Myocyte (in vitro differentiated cells): ENCODE results near the gene ACADSB. TPM values are rescaled to one million over a fixed set of nuclear protein-coding genes. Genes with fewer than 3 reads are reported as not detected.

Experiments
- DNase-seq: peaks from one replicate; pipeline ENCODE4 v3.0.0-alpha.2; 2012; ENCODE audit warnings: low read depth
- polyA plus RNA-seq: library from polyadenylated mRNA; unstranded; fragments of >200 nt; gene quantifications from one replicate; pipeline ENCODE4 v1.2.1, GENCODE V29; 2012; ENCODE audit warnings: missing spikeins
- total RNA-seq: library from RNA; depleted of rRNA; stranded (reverse); fragments of >200 nt; gene quantifications from 2 replicates; pipeline ENCODE4 v1.2.3, GENCODE V29; 2014

ACADSB gene
- total RNA-seq = 5.9 and 8.1 TPM in 2 replicates
- polyA plus RNA-seq = 4.0 TPM

DNA sequence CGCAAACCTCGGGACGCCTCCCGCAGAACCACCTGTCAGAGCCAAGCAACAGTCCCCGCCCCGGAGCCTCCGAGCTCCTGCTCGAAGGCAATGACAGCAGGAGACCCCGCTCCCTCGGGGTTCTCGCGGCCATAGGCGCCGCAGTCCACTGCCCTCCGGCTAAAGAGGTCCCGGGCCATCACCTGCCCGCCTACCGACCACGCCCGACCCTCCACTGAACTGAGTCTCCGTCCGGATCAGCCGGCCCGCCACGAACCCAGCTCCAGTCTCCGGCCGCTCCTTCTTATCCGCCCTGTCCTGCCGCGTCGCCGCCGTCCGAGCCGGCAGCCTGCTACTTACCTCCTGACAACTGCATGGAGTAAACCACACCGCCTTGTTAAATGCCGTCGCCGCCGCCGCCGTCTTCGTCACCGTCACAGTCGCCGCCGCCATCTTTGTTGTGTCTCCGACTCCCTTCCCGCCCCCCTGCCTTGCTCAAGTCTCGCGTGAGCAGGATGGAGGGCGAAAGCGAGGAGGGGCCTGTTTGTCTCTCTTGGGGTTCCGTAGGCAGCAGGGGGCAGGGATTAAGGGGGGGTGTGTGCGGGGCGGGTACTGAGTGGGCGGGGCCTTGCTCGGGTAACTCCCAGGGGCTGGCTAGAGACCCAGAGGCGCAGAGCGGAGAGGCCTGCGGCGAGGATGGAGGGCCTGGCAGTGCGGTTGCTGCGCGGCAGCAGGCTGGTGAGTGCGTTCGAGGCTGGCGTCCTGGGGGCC lies at the start of gene ACADSB, which contains the start of gene IKZF5:
Gene ACADSB (plus strand): TSS at position 652 of the 750 bp plus-strand sequence. CDS start 24 bp downstream, at position 676.
Gene IKZF5 (minus strand): TSS at position 441 of the 750 bp plus-strand sequence. CDS start 10,170 bp downstream, outside the sequence.
- peak; percentile 99 for DNase-seq

DNA sequence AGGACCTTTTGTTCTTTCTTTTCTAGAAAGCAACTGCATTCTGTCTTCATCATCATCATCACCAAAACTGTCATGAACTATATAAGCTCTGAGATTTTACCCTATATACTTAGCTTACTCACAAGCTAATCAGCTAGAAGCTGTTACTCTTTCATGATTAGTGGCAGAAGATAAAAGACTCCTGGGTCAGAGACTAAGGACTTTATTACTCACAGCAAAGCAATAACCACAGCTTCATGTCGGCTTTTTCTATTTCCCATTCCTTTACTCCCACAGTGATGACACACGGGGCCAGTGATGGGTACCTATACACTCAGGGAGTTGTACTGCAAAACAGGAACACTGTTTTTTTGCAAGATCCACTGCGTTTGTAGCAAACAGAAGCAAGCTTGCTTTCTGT lies 46.4 kb upstream of the ACADSB start:
- DNase-seq = no peak

DNA sequence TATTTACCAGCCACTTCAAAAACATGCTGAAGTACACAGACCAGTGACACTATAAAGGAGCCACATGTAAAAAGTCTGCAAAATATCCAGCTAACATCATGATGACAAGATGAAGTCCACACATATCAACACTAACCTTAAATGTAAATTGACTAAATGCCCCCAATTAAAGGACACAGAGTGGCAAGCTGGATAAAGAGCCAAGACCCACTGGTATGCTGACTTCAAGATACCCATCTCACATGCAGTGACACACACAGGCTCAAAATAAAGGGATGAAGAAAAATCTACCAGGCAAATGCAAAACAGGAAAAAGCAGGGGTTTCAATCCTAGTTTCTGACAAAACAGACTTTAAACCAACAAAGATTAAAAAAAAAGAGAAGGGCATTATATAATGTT lies 41.9 kb upstream of the ACADSB start:
- no peak for DNase-seq

DNA sequence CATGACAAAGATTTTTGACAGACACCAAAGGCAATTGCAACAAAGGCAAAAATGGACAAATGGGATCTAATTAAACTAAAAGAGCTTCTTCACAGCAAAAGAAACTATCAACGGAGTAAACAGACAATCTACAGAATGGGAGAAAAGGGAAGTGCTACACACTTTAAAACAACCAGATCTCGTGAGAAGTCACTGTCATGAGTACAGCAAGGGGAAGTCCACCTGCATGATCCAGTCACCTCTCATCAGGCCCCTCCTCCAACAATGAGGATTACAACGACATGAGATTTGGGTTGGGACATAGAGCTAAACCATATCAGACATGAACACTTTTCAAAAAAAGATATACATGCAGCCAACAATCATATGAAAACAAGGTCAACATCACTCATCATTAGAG lies 40.1 kb upstream of the ACADSB start:
- no peak for DNase-seq

DNA sequence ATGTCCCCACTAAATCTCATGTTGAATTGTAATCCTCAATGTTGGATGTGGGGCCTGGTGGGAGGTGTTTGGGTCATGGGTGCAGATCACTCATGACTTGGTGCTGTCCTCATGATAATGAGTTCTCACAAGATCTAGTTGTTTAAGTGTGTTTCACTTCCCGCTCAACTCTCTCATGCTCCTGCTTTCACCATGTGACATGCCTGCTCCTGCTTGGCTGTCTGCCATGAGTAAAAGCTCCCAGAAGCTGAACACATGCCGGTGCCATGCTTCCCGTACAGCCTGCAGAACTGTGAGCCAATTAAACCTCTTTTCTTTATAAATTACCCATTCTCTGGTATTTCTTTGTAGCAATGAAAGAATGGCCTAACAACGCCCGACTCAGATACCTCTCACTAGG lies 34.8 kb upstream of the ACADSB start:
- no peak for DNase-seq

DNA sequence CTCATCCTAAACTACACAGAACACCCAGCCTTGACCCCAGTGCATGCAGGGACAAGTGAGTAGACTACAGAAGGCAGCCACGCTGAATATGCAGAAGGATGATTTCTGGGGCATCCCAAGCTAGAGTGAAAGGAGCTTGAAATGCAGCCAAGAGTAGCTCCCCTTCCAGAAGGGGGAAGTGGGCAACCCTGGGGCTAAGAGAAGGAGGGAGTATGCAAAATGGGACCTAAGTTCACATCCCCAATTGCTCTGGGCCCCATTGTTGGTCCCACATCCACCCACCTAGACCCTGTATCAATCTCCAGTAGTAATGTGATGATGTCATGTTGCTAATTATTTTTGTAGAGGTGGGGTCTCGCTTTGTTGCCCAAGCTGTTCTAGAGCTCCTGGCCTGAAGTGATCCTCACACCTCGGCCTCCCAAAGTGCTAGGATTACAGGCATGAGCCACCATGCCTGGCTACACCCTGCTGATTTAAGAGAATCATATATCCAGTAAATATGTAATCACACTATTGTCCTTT lies 34.2 kb upstream of the ACADSB start:
- DNase-seq = no peak

DNA sequence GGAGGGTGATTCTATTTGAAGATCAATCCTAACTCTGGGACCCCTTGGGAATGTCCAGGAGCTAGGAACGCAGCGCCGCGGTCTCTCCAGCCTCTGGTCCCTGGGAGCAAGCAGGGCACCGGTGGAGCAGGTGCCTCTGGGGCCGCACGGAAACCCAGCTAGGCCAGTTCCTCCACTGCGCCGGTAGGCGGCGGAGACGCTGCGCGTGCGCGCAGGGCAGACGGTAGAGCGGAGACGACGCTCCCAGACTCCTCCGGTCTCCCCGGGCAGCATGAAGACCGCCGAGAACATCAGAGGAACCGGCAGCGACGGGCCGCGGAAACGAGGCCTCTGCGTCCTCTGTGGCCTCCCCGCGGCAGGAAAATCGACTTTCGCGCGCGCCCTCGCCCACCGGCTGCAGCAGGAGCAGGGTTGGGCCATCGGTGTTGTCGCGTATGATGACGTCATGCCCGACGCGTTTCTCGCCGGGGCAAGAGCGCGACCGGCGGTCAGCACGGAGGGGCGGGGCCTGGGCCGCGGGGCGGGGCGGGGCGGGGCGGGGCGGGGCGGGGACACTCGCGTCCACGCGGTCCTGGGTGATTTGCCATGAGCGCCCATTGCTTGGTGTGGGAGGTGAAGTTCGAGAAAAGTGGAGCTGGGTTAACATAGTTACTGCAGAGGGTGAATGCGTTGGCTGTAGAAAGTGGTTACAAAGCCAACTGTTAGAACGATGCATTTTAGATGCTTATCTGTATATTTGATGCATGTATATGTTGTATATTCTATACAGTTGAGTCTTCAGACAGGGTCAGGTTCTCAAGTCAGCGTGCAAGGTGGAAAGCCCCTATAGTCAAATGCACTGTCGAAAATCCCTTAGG lies 28.4 kb upstream of the ACADSB start, which contains the start of gene PSTK:
Gene PSTK (plus strand): TSS at position 193 of the 857 bp plus-strand sequence. CDS start 79 bp downstream, at position 272.
- peak; percentile 93 for DNase-seq

DNA sequence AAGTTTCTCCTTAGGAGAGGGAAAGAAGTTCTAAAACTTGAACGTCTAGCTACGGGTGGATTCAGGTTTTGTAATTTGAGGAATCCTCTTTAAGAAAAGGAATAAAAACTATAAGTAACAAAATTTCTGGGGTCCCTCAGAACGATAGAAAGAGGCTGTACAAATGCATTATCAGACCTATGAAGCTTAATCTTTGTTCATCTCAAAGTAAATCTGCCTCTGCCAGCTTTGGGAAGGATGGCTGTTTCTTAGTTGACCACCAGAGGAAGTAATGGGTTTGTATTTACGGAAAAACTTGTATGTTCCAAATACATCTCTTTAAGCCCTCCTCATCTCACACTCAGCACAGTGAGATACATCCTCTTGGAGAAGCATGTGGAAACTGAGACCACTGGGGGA lies 27.7 kb upstream of the ACADSB start:
- DNase-seq = peak; percentile 51

DNA sequence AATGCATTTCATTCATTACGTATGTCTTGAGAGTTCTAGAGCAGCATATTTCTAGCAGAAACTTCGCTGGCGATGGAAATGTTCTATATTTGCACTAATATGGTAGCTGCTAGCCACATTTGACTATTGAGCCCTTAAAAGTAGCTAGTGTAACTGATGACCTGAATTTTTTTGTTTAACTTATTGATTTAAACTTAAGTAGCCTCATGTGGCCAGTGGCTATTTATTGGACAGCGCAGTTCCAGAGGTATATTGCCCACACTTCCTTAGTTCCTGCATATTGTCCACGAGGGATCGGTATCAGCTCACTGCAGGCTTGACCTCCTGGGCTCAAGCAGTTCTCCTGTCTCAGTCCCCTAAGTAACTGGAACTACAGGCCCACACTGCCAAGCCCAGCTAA lies 24.9 kb upstream of the ACADSB start:
- DNase-seq = no peak

DNA sequence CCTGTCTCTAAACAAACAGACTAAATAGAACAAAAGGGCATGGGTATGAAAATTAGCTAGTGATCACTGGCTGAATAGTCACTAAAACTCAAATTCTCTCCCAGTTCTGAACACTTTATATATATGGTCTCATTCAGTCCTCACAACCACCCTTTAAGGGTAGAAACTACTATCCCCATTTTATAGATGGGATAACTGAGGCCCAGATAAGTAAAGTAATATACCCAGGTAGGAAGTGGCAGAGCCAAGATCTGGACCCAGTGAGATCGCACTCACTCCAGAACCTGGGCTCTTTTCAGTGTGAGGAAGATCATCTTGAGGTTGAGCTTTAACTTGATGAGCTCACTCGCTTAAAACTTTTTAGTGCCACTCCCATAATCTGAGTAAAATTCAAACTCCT lies 24.1 kb upstream of the ACADSB start:
- no peak for DNase-seq

DNA sequence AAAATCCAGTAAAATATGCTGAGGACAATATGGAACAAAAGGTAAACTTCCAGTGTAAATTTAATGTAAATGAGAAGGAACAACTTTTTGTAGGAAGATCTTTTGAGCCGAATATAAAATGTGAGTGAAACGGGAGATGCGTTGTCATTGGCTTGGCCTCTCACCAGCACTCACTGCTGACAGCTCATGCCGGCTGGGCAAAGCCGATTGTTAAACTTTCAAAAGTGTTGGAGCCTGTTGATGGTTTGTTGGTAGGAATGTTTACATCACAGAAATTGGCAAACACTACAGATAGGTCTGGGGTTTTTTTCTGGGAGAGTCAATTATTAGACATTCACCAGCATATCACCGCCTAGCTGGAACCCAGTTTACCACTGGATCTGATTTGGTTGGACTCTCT lies 22.5 kb upstream of the ACADSB start:
- no peak for DNase-seq

DNA sequence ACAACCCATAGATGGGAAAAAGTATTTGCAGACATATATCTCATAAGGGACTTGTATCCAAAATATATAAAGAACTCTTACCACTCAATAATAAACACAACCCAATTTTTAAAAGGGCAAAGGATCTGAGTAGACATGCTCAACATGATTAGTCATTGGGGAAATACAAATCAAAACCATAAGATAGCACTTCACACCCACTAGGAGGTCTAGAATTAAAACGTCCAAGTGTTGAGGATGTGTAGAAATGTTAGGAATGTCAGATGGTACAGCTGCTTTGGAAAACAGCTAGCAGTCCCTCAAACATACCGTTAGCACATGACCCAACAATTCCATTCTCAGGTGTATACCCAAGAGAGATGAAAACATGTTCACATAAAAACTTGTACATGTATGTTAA lies 20.3 kb upstream of the ACADSB start:
- no peak for DNase-seq

DNA sequence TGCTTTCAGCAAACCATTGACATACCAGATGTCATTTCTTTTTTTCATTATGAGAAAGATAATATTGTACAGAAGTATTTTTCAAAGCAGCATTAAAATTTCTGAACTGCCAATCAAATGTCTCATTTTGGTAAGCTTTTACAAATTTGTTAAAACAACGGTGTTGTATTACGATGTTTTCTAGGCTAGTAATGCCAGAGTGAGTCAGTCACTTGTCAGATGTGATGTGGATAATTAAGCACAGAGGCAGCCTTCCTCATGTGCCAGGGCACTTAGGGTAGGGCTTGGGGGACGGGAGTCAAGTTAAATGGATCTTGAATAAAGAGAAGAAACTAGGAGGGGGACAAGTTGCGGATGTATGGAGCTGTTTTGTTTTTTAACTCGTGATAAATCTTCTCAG lies 18.5 kb upstream of the ACADSB start:
- peak; percentile 9 for DNase-seq

DNA sequence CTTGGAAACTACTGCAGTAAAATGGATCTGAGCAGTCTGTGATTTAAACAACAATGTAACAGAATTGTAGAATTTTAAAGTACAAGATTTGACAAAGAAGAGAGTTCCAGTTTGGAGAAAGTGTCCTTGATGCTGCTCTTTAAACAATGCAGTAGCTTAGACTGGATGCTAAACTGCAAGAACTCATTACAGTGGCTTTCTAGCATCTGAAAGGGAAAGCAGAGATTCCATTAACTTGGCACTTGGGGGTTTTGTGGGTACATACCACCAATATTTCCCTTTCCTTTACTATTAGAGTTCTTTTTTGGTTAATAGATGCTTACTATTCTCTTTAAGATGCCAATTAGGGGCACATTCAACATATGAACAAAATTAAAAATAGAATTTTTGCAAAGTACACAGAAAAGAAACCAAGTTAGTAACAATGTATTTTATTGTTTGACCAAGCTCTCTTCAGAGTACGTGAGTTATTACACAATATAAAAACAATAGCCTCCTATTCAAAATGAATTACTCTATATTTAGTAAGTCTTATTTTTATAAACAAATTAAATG lies 16.7 kb upstream of the ACADSB start:
- DNase-seq = no peak

DNA sequence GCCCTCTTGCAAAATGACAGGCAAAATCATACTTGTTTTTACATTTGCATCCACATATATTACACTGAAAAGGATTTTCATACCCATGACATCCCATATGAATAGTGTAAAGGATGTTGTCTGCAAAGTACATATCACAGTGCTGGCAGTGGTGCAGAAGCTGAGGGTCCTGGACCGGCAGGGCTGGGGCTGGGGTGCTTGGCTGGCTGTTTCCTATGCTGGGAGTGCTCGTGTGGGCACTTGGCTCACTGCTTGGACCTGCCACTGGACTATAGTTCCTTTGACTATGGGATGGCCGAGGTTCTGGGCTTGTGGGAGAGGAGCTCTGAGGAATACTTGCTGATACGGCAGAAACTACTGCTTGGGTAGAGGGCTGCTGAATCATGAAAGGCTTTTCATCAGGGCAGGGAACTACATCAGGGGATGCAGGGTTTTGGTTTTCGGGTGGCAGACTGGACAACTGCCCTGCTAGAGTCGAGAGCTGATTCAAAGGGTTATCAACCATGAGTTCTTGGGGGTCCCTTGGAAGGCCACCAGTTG lies 14.9 kb upstream of the ACADSB start:
- no peak for DNase-seq

DNA sequence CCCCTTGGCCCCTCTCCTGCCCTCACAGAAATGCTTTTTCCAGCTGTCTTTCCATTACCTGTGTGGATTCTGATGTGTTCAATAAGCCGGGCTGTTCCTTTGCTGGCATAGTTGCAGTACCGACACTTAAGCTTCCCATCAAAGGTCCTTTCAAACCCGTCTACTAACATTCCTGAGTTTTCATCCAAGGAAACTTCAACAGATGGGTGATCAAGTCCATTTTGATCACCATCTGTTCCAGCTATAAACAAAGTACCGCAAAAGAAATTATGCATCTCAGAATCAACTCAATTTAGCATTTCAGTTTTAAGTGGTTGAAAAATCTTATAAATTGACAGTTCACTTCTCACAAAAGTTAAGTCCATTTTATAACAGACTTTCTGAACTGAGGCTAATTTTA lies 12.9 kb upstream of the ACADSB start:
- DNase-seq = no peak

DNA sequence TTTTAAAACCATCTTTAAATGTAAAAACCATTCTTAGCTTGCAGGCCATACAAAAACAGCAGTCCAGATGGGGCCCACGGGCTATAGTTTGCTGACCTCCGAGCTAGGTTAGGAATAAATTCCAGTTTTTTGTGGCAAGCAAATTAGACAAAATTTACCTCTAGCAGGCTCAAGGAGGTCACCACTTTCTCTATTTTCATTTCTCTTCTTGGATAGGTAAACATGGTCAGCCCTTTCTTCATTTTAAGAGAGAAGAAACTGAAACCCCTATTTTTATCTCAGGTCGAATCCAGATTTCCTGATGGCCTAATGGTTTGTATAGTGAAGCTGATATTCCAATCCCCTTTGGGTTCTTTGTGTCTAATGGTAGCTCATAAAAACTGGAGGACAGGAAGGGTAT lies 10.9 kb upstream of the ACADSB start:
- no peak for DNase-seq

DNA sequence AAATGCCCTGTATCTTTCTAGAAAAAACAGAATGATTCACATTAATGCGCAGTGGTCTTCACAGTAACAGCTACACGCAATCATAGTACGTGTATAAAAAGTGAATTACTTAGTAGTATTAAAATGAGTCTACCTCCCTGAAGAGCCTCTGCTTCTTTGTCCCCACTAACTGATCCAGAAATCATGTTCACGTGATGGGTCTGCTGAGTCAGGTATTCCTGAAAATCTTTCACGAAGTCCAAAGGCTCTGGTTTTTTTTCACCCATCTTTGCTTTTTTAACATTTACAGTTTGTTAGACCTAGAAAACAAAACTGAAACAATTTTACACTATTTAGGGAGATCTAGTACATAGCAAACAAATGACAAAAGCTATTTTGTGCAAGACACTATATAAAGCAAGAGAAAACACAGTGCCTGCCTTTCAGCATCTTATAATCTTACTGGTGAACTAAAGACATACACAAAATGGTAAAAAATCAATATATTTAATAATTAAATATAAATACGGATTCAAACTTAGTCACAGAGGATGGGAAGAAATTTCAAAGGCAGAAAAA lies 10.4 kb upstream of the ACADSB start:
- no peak for DNase-seq

DNA sequence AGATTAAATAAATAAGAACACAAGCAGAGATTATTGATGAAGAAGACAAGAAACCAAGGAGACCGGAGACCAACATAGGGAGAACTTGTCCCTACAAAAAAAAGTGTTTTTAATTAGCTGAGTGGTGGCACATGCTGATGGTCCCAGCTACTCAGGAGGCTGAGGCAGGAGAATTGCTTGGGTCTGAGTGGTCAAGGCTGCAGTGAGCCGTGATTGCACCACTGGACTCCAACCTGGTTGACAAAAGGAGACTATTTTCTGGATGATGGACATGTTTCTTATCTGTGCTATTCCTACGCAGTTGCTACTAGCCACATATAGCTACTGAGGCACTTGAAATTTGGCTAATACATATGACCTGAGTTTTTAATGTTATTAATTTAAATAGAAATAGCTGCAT lies 9.9 kb upstream of the ACADSB start:
- DNase-seq = no peak

DNA sequence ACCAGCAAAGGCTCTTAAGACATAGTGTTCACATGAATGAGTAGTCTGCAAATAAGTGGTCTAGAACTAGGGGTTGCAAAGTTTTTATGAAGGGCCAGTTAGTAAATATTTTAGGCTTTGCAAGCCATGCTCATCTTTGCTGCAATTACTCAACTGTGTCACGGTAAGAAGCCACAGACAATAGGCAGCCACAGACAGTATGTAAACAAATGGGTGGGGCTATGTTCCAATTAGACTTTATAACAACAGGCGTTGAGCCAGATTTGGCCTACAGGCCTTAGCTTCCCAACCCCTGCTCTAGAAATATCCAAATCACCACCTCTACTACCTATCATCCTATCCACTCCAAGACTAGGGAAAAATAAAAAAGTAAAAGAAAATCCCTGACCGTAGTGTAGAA lies 9.5 kb upstream of the ACADSB start:
- DNase-seq = no peak

DNA sequence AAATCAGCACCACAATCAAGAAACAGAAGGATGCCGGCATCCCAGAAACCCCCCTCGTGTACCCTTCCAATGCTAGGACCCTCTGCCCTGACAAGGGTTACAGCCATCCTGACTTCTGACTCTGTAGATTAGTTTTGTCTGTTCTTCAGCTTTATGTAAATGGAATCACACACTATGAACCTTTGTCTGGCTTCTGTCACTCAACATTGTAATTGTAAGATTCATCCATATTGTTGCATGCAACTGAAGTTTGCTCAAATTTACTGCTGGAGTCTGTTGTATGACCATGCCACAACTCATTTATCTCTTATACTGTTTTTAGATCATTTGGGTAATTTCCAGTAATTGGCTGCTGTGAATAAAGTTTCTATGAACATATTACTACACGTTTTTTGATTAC lies 8.7 kb upstream of the ACADSB start:
- no peak for DNase-seq
